HG03342 (cell line): ENCODE measurements around the gene SDR39U1.
A peak's percentile ranks its signal among the peaks of the same experiment; 100 is the strongest.

Source experiments
- ATAC-seq: cut with Tn5 transposase; IDR thresholded peaks from one replicate; pipeline ENCODE4 v1.9.1; 2021; ENCODE audit warnings: mild to moderate bottlenecking, moderate library complexity; ENCODE audit not compliant: unreplicated experiment

SDR39U1 gene

GRCh38 chr14:24414077-24414476 lies 28.5 kb downstream of the SDR39U1 start:
- no peak for ATAC-seq

GRCh38 chr14:24411443-24412389 lies 30.9 kb downstream of the SDR39U1 start:
- peak; percentile 59 for ATAC-seq

- ATAC-seq: no peak
Measured at GRCh38 chr14:24409956-24410355, 32.6 kb downstream of the SDR39U1 start.

GRCh38 chr14:24409192-24409591 lies 33.4 kb downstream of the SDR39U1 start:
- ATAC-seq: no peak

- no peak for ATAC-seq
Measured at GRCh38 chr14:24408764-24409163, 33.8 kb downstream of the SDR39U1 start.

- no peak for ATAC-seq
Measured at GRCh38 chr14:24407608-24408325, 34.8 kb downstream of the SDR39U1 start.

- ATAC-seq: no peak
Measured at GRCh38 chr14:24406416-24406815, 36.2 kb downstream of the SDR39U1 start.

GRCh38 chr14:24404814-24405213 lies 37.8 kb downstream of the SDR39U1 start:
- no peak for ATAC-seq

DNA sequence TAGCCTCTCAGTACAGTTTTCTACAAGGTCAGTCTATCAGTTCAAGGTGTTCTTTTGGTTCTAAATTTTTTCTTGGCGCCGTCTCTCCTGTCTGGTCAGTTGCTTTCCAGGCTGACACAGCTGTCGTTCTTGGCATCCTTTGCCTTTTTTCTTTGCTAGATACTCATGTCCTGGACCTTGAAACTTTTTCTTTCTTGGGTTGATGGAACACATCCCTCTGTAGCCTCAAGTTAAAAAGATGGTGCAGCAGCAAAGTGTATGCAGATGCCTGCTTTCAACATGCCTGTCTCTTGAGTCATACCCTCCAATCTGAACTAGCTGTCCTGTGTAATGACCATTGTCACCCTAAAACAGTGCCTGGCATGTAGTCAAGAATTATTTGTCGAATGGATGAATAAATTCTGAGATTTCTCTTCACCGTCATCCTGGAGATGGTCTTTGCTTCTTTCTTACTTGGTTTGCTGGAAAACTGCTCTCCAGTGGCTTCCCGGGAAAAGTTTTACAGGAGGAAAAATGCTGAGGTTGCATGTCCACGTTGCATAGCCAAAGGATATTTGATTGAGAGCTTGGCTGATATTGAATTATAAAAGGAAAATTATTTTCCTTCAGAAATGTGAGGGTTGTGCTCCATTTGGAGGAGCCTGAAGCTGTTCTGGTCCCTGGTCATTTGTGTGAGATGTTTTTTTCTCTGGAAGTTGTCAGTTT lies 39.1 kb downstream of the SDR39U1 start:
- ATAC-seq: no peak

- no peak for ATAC-seq
Measured at GRCh38 chr14:24401810-24402702, 40.5 kb downstream of the SDR39U1 start.

DNA sequence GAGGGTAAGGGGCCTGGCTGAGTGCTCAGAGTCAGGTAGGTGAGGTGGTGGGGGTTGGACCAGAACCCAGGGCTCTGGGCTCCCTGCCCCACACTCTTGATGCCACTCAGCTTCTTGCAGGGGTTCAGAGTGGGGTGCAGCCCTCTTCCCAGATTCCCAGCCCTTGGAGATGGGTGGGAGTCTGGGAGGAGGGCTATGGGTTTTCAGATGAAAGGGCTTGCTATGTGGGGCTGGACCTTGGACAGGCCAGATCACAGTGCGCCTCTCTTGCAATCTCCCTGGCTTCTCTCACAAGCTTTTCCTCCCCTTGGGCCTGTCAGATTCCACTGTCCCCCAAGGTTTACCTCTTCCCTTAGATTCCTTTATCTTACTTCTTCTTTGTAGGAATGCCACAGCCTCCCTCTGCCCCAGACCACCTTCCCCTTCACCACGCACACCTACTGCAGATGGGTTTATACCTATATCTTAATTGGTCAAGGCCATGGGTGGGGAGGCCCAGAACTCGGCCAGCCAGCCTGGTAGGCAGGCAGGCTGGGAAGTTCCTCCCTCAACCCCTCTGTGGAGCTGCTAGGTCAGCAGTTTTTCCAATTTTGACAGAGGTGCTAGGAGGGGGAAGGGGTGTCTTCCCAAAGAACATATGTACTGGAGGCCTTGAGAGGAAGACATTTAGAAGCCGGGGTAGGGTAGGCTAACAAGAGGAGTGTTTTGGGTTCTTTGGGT lies 42.4 kb downstream of the SDR39U1 start:
- no peak for ATAC-seq

GRCh38 chr14:24399447-24399822 lies 43.1 kb downstream of the SDR39U1 start:
- no peak for ATAC-seq

DNA sequence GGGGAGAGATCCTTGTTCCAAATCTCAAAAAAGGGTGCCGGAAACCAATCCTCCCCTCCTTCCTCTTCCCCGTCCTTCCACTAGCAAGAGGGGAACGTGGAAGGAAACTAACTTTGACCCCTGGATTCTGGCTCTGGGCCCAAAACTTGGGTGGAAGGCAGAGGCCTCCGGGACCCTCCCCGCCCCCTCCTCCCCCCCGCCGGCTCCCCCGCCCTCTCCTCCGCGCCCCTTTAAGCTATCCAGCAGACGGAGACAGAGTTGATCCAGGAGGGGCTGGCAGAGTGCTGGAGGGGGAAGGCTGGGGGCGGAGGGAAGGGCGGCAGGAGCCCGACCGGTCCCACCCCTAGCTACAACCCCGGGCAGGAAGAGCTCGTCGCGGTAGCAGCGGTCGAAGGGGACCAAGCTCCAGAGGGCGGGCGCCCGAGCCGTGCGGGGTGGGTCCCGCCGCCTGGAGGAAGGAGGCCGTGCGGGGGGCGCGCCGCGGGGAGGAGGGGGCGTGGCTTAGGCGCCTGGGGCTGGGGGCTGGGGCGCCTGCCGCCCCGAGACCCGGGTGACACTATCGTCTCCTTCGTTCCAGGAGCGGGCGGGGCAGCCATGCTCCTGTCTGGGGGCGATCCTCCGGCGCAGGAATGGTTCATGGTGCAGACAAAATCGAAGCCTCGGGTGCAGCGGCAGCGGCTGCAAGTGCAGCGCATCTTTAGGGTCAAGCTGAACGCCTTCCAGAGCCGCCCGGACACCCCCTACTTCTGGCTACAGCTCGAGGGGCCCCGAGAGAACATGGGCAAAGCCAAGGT lies 43.7 kb downstream of the SDR39U1 start, which contains the start of gene NYNRIN:
NYNRIN (plus strand) TSS at position 351 of the 794 bp plus-strand sequence; CDS start at position 595, 244 bp downstream.
- no peak for ATAC-seq

- ATAC-seq: no peak
Measured at GRCh38 chr14:24398293-24398652, 44.3 kb downstream of the SDR39U1 start.

DNA sequence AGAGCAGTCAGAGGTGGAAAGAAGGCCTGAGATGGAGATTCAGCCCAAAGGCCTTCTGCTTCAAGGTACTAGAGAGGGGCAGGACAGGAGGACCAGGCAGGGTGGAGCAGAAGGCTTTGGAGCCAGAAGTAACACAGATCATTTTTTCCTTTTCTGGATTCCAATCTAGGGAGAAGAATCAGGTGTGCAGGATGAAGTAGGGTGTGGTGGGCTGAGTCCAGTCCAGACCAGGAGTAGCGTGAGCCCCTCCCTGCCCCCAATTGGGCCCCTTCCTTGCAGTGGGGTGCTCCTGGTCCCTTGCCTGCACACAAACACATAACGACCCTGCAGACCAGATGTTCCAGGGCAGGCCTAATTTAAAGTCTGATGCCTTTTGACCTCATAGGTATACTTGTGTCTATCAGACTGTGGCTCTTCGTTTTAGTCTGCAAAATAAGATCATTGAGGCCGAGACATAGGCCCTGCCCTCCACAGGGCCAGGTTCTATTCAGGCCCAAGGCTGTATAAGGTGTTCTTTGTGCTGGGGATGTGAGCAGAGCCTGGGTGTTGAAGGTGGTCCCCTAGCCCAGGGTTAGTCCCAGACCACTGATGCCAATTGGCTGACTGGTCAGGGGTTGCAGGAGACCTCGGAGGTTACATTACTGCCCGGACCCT lies 44.8 kb downstream of the SDR39U1 start:
- ATAC-seq: no peak

DNA sequence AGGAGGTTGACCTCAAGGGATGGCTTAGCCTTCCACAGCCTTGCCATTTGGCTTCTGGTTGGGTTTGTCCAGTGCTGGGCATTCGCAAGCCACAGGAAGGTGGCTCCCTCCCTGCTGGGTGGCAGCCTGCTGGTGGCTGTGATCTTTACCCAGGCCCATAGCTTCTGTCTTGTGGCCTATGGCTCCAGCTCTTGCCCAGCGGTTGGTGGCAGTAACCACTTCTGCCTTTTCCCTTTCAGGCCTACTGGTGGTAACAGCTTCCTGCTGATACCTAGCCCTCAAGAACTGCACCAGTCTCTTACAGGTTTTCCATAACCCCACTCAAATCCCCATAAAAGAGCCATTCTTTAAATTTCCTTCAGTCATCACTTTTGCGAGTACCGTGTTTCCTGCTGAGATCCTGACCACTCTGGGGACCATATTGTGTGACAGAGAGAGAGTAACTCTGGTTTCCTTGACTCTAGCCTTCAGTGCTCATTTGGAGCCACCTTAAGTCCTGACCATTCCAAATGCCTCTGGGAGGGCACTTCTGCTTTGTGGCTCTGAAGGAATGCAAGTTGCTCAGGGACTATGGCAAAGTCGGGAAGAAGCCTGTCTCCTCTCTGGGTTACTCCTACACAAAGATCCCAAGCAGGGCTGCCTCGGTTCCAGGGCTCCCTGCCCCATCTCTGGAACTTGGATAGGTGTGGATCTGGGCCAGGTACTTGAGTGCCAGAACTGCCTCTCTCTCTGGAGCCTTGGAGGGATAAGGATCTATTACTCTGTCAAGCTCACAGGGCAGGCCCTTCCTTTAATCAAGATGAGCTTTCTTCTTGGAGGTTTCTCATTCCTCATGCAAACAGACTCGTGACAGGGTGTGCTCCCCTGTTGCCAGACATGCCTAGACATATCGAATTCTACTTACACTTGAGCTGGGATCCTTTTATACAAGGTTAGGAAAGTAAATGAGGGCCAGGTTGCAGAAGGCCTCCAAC lies 46.7 kb downstream of the SDR39U1 start:
- ATAC-seq: no peak

GRCh38 chr14:24394275-24394674 lies 48.3 kb downstream of the SDR39U1 start:
- no peak for ATAC-seq
